ENCODE data around the gene CHCHD3. TPM values are rescaled to one million over a fixed set of nuclear protein-coding genes. Genes with fewer than 3 reads are reported as not detected.

CHCHD3 gene
- total RNA-seq, 4 donors from 2014 or later: 54.0 to 88.6 (median 61.3) TPM

DNA sequence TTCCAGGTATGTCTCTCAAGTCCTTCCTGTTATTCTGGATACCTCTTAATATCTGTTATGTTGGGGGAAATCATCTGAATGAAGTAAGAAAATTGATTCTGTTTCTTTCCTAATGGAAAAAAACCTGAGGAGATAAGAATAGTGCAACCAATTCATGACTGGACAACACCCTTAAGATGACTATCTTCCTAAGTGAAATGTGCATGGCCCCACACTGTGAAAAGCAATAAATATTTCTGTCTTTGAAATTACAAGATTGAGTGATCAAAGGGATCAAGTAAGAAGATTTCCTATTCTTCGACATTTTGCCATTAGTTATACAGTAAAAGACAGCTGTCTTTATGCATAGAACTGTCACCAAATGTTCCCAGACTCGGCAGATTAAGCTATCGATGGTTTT is 73.9 kb downstream of the CHCHD3 start:
- Histone ChIP-seq H3K36me3 (no peaks in the 10 kb centered on the region), H3K4me3 (no peak overlapping the region), H3K4me1 (peaks cover 0 to 7% (median 0%) of the 10 kb centered on the region in 3 donors), H3K9me3 (no peaks in the 10 kb centered on the region), H3K27me3 (no peaks in the 10 kb centered on the region), H3K27ac (no peak overlapping the region)
- TF ChIP-seq, protein P1, sequence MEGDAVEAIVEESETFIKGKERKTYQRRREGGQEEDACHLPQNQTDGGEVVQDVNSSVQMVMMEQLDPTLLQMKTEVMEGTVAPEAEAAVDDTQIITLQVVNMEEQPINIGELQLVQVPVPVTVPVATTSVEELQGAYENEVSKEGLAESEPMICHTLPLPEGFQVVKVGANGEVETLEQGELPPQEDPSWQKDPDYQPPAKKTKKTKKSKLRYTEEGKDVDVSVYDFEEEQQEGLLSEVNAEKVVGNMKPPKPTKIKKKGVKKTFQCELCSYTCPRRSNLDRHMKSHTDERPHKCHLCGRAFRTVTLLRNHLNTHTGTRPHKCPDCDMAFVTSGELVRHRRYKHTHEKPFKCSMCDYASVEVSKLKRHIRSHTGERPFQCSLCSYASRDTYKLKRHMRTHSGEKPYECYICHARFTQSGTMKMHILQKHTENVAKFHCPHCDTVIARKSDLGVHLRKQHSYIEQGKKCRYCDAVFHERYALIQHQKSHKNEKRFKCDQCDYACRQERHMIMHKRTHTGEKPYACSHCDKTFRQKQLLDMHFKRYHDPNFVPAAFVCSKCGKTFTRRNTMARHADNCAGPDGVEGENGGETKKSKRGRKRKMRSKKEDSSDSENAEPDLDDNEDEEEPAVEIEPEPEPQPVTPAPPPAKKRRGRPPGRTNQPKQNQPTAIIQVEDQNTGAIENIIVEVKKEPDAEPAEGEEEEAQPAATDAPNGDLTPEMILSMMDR (IDR thresholded peaks at IDR 0.05): no peak
- TF ChIP-seq POLR2A (IDR thresholded peaks at IDR 0.05): no peak
- TF ChIP-seq EP300 (IDR thresholded peaks at IDR 0.05): no peak
- no peak for TF ChIP-seq POLR2AphosphoS5 (IDR thresholded peaks at IDR 0.05)
- ATAC-seq: no peak
- WGBS, 2 donors (ENCODE audit: low coverage in 1 of 2): 92 to 94% methylated on average over 3 of the region's 3 CpGs

DNA sequence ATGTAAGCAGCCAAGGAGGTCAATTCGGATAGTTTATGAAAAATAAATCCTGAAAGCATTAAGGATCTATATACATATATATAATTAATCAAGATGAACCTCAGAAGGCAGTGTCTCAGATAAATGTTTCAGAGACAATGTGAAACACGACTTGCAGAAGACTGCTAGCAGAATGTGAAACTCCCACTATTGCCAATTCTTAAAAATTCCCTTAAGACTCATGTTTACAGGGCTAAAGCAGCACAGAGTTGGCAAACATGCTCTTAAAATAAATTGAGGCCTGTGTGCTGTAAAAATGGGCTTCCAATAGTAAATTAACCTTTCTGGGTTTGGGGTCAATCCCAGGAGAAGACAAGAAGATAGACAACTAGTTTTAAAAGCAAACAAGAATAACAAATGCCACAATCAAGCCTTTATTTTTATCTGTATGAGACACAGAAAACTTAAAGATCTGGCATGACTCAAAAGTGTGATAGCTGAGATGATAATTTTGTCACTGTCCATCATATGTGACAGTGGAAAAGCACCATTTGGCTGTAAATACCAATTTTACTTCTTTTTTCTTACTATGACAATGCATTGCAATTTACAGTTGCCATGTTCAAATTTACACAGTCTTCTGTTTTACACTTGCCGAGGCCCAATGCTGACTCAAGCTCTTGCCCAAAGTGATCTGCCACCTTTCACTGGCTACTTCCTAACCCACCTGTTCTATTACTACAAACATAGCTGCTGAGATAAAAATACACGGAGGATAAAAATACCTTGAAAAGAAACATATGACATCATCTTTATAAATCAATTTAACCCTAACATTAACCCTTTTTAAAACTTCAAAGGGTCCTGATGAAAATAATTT is 78.6 kb downstream of the CHCHD3 start:
- H3K4me1 ChIP-seq: peaks cover 0 to 20% (median 2%) of the 10 kb centered on the region in 3 donors
- TF ChIP-seq, protein P1 (IDR thresholded peaks at IDR 0.05): no peak
- TF ChIP-seq POLR2A (IDR thresholded peaks at IDR 0.05) (no peak), POLR2AphosphoS5 (IDR thresholded peaks at IDR 0.05) (no peak), EP300 (IDR thresholded peaks at IDR 0.05) (no peak)
- no peak for ATAC-seq
- no peaks in the 10 kb centered on the region for H3K36me3 ChIP-seq
- no peaks in the 10 kb centered on the region for H3K27me3 ChIP-seq
- no peak overlapping the region for H3K27ac ChIP-seq
- WGBS, 2 donors (ENCODE audit: low coverage in 1 of 2): 32 to 37% methylated on average over 4 of the region's 4 CpGs
- H3K9me3 ChIP-seq: no peaks in the 10 kb centered on the region
- H3K4me3 ChIP-seq: no peak overlapping the region

DNA sequence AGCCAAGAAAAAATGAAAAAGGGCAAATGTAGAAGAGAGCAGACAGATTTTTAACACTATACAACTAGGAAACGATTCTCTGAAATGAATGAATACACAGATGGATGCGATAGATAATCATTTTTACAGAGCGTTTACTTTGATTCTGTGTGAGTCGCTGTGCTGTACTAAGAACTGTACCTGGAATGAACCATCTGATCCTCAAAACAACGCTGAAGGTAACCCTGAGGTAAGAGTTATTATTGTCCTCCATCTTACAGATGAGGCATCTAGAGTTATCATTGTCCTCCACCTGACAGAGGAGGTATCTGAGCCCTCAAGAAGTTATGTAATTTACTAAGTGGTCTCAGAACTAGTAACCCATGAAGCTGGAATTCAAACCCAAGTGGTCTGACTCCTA is 80.2 kb downstream of the CHCHD3 start:
- Histone ChIP-seq H3K4me3 (no peak overlapping the region), H3K36me3 (no peaks in the 10 kb centered on the region), H3K9me3 (no peaks in the 10 kb centered on the region), H3K27me3 (no peaks in the 10 kb centered on the region), H3K4me1 (peaks cover 0 to 20% (median 2%) of the 10 kb centered on the region in 3 donors), H3K27ac (no peak overlapping the region)
- TF ChIP-seq EP300 (IDR thresholded peaks at IDR 0.05): no peak
- no peak for TF ChIP-seq POLR2AphosphoS5 (IDR thresholded peaks at IDR 0.05)
- no peak for TF ChIP-seq POLR2A (IDR thresholded peaks at IDR 0.05)
- TF ChIP-seq, protein P1 (IDR thresholded peaks at IDR 0.05): no peak
- 77 to 96% methylated on average over 4 to 5 of the region's 5 CpGs for whole genome bisulfite sequencing, 2 donors (ENCODE audit: low coverage in 1 of 2)
- ATAC-seq: no peak

GRCh38 chr7:132999845-133000244 is 82.0 kb downstream of the CHCHD3 start:
- peaks cover 0 to 20% (median 2%) of the 10 kb centered on the region in 3 donors for H3K4me1 ChIP-seq
- H3K27ac ChIP-seq: no peak overlapping the region

More at GRCh38 chr7:132999845-133000244, 82.0 kb downstream of the CHCHD3 start:
- WGBS, 2 donors (ENCODE audit: low coverage in 1 of 2): 89 to 91% methylated on average over 1 of the region's 1 CpG
- Histone ChIP-seq H3K9me3 (no peaks in the 10 kb centered on the region), H3K27me3 (no peaks in the 10 kb centered on the region), H3K4me3 (no peak overlapping the region), H3K36me3 (no peaks in the 10 kb centered on the region)
- ATAC-seq: no peak
- TF ChIP-seq, protein P1 (IDR thresholded peaks at IDR 0.05): no peak
- TF ChIP-seq POLR2A (IDR thresholded peaks at IDR 0.05): no peak
- TF ChIP-seq EP300 (IDR thresholded peaks at IDR 0.05): no peak
- TF ChIP-seq POLR2AphosphoS5 (IDR thresholded peaks at IDR 0.05): no peak
